COLO668 (cell line): ENCODE data around the gene VAMP7.
"Not testable (repeated sequence)": the region's sequence is repeated elsewhere in the genome, so short reads cannot be mapped to it uniquely, and the experiment has no call there.

Source experiments
- DNase-seq: peaks from one replicate; lab custom pipeline; 2025; ENCODE audit not compliant: unreplicated experiment; lab: John Stamatoyannopoulos, UW

VAMP7 gene

DNA sequence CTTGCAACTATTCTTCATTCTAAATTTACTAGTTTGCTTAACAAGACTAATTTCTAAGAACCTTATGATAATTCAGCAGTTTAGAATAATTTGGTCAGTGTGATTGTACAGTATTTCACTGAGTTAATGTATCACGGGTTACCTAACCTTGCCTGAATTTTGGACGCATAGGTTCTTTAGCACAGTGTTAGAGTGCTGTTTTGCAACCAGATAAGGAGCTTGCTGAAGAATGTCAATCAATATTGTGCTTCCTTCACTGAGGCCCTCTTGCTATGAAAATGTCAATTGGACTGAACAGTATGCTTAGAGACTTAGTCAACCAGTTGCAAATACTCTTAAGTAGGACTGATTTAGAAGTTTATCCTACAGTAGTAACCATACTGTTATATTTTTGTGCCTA lies 19.6 kb downstream of the VAMP7 start:
- no peak for DNase-seq

GRCh38 chrX:155907661-155908060 lies 26.5 kb downstream of the VAMP7 start:
- DNase-seq = not testable (repeated sequence)

DNA sequence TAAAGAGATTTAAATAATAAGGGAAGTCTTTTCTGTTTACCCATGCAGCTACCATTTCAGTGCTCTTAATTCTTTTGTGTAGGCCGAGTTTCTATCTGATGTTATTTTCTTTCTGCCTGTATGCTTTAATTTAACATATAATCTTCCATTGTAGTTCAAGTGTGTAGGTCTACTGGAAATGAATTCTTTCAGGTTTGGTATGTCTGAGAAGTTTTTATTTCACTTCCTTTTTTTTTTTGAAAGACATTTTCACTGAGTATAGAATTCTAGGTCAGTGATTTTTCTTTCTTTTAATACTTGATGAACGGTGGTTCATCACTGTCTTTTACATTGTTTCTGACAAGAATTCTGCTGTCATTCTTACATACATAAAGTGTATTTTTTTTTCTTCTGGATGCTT lies 42.1 kb downstream of the VAMP7 start:
- DNase-seq = no peak

DNA sequence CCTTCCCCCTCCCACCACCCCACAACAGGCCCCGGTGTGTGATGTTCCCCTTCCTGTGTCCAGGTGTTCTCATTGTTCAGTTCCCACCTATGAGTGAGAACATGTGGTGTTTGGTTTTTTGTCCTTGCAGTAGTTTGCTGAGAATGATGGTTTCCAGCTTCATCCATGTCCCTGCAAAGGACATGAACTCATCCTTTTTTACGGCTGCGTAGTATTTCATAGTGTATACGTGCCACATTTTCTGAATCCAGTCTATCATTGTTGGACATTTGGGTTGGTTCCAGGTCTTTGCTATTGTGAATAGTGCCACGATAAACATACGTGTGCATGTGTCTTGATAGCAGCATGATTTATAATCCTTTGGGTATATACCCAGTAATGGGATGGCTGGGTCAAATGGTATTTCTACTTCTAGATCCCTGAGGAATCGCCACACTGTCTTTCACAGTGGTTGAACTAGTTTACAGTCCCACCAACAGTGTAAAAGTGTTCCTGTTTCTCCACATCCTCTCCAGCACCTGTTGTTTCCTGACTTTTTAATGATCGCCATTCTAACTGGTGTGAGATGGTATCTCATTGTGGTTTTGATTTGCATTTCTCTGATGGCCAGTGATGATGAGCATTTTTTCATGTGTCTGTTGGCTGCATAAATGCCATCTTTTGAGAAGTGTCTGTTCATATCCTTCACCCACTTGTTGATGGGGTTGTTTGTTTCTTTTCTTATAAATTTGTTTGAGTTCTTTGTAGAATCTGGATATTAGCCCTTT lies 49.9 kb downstream of the VAMP7 start:
- DNase-seq = not testable (repeated sequence)

GRCh38 chrX:155938132-155938531 lies 57.0 kb downstream of the VAMP7 start:
- DNase-seq = no peak

- no peak for DNase-seq
These were observed 68.0 kb downstream of the VAMP7 start for GRCh38 chrX:155949098-155949497.

DNA sequence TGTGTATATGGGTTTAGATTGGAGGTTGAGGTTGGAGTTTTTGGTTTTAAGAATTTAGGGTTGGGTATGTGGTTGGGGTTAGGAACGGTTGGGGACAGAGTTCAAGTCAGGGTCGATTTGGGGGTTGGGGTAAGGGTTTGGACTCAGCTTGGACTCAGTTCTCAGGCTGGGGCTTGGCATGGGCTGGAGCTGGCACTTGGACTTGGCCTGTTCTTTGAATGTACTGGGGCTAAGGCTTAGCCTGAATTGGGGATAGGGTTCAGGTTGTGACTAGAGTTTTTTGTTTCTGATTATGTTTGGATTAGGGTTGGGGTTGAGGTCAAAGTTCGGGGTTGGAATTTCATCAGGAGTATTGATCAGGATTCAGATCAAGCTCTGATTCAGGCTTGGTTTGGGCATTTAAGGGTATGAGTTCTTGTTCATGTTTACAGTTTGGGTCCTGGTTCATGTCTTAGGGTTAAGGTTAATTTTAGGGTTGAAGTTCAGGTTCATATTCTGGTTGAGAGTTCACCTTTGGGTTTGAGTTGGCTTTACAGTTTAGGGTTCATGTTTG lies 70.2 kb downstream of the VAMP7 start:
- no peak for DNase-seq

DNA sequence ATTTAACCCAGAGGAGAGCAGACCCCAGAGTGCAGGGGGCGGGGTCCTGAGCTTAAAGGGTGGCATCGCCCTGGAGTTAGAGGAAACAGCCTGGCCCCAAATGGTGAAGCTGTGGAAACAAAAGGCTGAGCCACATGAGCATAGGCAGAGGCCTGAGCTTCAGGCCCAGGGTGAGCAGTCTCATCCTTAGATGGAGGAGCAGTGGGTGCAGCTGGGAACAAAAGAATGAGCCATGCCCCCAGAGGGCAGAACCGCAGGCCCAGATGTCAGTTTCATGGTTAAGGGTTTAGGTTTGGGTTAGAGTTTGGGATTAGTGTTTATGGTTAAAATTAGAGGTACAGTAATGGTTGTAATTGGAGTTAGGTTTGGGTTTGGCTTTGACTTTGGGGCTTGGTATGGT lies 71.9 kb downstream of the VAMP7 start:
- no peak for DNase-seq

DNA sequence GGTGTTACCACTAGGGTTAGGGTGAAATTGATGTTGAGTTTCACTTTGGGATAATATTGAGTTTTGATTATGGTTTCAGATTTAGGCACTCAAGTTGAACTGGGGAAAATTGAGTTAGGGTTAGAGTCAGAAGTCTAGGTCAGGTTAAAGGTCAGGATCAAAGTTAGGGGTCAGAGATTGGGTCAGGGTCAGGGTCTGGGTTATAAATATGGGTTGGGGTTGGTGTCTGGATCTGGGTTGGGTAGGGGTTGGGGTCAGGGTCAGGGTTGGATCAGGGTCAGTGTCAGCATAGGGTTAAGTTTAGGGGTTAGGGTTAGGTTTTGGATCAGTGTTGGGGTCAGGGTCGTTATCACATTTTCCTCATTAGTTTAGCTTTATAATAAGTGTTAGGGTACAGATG lies 73.6 kb downstream of the VAMP7 start:
- DNase-seq = no peak

DNA sequence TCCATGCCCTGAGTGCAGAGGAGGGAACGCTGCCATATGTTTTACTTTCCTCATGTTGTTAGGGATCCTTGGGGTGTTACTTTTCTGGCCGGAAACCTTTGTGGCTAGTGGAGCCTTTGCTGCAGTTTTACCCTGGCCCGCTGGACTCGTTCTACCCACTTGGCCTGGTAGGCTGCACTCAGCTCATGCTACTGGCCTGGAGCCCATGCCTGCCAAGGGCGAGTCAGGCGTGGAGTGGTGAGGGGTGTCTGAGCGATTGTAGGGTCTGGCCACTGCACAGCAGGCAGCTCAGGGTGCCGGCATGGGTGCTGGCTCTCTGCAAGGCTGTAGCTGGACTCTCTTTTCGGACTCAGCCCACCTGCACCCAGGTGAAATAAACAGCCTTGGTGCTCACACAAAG lies 75.0 kb downstream of the VAMP7 start:
- no peak for DNase-seq

GRCh38 chrX:155956649-155957048 lies 75.5 kb downstream of the VAMP7 start:
- DNase-seq = no peak

DNA sequence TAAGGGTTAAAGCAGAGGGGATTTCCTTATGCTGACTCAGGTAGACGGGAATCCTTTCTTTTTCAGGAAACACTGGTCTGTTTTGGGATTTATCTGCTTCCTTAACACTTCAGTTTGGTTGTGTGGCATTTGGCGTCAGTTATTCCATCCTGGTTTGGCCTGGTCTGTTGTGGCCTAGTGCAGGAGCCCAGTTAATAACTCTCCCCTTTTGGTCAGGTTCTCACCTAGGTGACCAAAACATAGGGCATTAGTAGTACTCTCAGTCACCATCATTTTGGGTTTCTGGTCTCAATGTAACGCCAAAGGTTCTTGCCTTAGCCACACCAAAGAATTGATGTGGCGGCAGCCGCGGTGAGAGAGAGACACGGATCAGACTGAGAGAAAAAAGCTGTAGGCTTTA lies 76.7 kb downstream of the VAMP7 start:
- DNase-seq = no peak

- DNase-seq = no peak
These were observed 78.0 kb downstream of the VAMP7 start for GRCh38 chrX:155959018-155959587.

GRCh38 chrX:155962906-155963305 lies 81.8 kb downstream of the VAMP7 start:
- DNase-seq = no peak

DNA sequence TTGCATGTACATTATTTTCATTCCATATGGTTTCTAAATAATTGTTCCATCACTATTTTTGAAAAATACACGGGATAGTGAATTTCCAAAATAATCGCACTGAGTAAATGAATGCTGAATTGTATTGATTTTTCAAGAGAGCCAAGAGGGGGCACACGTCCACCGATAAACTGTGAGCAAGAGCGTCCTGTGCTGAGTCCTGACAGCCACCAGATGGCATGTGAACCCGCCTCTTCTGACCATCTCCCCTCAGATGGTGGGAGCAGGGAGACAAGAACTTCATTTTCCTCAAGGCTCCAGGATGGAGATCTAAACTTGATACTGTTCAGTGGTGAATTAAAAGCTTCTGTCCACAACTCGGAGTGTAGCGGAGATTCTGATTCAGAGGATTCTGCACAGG lies 85.7 kb downstream of the VAMP7 start:
- no peak for DNase-seq

DNA sequence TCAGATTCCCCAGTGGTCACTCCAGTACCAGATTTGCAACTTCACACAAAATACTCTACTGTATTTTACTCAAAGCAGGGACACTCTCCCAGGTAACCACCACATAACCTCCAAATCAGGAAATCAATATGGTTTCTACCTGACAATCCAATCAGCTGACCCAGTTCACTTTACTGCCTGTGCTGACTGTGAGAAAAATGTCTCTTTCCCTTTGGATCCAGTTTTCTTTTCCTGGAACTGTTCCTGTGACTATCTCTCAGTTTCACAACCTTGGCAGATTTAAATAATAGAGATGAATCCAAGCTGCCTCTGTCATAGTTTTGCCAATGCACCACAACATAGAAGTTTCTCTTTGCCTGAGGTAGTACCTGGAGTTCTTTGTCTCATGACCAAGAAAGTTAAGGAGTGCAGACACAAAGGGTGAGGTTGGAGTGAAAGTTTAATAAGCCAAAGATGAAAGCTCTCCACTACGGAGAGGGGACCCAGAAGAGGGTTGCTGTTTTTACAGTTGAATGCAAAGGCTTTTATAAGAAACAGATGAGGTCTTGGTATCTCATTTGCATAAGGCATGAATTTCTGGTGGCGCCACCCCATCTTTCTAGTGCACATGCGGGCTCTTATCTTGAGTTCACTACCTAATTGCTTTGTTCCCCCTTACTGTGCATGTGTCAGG lies 86.6 kb downstream of the VAMP7 start:
- DNase-seq = no peak

DNA sequence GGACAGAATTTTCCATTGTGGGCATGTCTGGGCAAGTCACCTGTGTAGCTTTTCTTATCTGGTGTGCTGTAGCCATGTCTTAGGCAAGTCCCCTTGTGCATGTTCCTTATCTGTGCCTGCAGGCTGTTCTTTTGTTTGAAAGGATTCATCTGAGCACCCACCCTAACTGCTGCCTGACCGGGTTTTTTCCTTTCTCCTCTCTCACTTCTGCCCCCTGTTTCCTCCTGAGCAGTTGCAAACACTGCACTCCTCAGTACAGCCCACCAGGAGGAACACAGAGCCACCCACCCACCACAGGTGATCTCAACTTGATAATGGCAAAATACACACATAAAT lies 87.1 kb downstream of the VAMP7 start:
- DNase-seq = no peak

DNA sequence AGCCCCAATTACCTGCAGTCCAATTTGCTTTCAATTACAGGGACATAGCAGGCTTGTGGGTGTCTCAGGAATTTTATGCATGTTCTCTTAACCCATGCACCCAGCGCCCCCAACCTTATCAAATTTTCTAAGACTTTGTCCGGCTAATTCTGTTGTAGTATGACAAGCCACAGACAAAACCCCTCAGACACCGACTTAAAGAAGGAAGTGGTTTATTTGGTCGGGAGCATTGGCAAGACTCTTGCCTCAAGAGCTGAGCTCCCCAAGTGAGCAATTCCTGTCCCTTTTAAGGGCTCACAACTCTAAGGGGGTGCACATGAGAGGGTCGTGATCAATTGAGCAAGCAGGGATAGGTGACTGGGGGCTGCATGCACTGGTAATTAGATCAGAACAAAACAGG lies 87.6 kb downstream of the VAMP7 start:
- DNase-seq = no peak

GRCh38 chrX:155971658-155972057 lies 90.5 kb downstream of the VAMP7 start:
- not testable (repeated sequence) for DNase-seq

DNA sequence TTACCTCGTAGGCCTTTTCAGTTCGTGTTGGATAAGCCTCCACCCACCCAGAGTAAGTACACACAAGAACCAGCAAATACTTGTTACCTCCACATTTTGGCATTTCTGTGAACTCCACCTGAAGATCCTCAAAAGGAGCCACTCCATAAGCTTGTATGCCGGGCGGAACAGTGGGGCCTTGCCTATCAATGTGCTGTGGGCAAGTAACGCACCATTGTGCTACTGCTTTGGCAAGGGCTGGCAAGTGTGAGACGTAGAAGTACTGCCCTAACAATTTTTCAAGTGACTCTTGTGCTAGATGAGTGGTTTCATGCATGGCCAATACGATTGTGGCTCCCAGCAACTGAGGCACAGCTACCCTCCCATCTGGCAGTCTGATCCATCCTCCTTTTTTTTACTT lies 91.1 kb downstream of the VAMP7 start:
- DNase-seq = not testable (repeated sequence)

DNA sequence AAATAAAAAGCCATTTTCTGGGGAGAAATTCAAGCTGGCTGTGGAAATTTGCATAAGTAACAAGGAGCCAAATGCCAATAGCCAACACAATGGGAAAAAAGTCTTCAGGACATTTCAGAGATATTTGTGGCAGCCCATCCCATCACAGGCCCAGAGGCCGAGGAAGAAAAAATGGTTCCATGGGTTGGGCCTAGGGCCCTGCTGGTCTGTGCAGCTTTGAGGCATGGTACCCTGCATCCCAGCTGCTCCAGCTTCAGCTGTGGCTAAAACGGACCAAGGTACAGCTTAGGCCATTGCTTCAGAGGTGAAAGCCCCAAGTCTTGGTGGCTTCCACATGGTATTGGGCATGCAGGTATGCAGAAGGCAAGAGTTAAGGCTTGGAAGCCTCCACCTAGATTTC lies 102.2 kb downstream of the VAMP7 start:
- no peak for DNase-seq

DNA sequence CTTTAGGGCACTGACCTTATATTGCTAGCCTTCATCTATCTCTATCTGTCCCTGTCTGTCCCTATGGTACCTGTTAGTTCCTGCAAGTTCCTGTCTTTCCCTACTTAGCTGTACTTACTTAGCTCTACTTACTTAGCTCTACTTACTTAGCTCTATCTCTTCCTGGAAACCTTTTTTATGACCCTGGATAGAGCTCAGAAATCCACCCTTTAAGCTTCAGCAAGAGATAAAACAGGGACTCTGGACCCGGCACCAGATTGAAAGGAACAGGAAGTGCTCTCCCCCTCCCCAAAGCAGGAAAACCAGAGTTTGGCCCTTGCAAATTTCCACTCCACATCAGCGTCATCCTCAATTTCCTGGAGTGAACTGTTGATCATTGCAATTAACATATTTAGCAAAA lies 104.1 kb downstream of the VAMP7 start:
- no peak for DNase-seq
